ENCODE measurements around the gene NAA16. TPM values are rescaled to one million over a fixed set of nuclear protein-coding genes. Genes with fewer than 3 reads are reported as not detected.

The NAA16 gene
- total RNA-seq, 4 donors from 2014 or later: 15.5 to 33.5 (median 17.1) TPM

GRCh38 chr13:41398494-41399170 is 87.6 kb downstream of the NAA16 start:
- H3K9me3 ChIP-seq: no peaks in the 10 kb centered on the region
- H3K27ac ChIP-seq: no peak overlapping the region
- H3K36me3 ChIP-seq: no peaks in the 10 kb centered on the region
- WGBS, 2 donors (ENCODE audit: low coverage in 1 of 2): 79 to 87% methylated on average over 6 to 7 of the region's 7 CpGs
- no peak for TF ChIP-seq EP300 (IDR thresholded peaks at IDR 0.05)
- TF ChIP-seq CTCF (IDR thresholded peaks at IDR 0.05): no peak
- no peak for TF ChIP-seq POLR2A (IDR thresholded peaks at IDR 0.05)
- no peak for TF ChIP-seq POLR2AphosphoS5 (IDR thresholded peaks at IDR 0.05)
- H3K4me1 ChIP-seq: no peaks in the 10 kb centered on the region
- H3K4me3 ChIP-seq: no peak overlapping the region
- no peak for ATAC-seq
- H3K27me3 ChIP-seq: no peaks in the 10 kb centered on the region

GRCh38 chr13:41401366-41401765 is 90.3 kb downstream of the NAA16 start:
- Histone ChIP-seq H3K36me3 (no peaks in the 10 kb centered on the region), H3K9me3 (no peaks in the 10 kb centered on the region), H3K4me3 (no peak overlapping the region), H3K27ac (no peak overlapping the region), H3K27me3 (no peaks in the 10 kb centered on the region), H3K4me1 (no peaks in the 10 kb centered on the region)
- ATAC-seq: no peak
- TF ChIP-seq CTCF (IDR thresholded peaks at IDR 0.05): no peak
- TF ChIP-seq POLR2A (IDR thresholded peaks at IDR 0.05): no peak
- no peak for TF ChIP-seq POLR2AphosphoS5 (IDR thresholded peaks at IDR 0.05)
- TF ChIP-seq EP300 (IDR thresholded peaks at IDR 0.05): no peak
- 73 to 87% methylated on average over 4 of the region's 4 CpGs for WGBS, 2 donors (ENCODE audit: low coverage in 1 of 2)

- Histone ChIP-seq H3K4me1 (no peaks in the 10 kb centered on the region), H3K27me3 (no peaks in the 10 kb centered on the region), H3K27ac (no peak overlapping the region), H3K36me3 (no peaks in the 10 kb centered on the region), H3K9me3 (no peaks in the 10 kb centered on the region), H3K4me3 (no peak overlapping the region)
- TF ChIP-seq CTCF (IDR thresholded peaks at IDR 0.05): no peak
- no peak for TF ChIP-seq EP300 (IDR thresholded peaks at IDR 0.05)
- no peak for TF ChIP-seq POLR2A (IDR thresholded peaks at IDR 0.05)
- TF ChIP-seq POLR2AphosphoS5 (IDR thresholded peaks at IDR 0.05): no peak
- WGBS, 2 donors (ENCODE audit: low coverage in 1 of 2): 86 to 87% methylated on average over 4 to 5 of the region's 14 CpGs
- ATAC-seq: no peak
Observed at GRCh38 chr13:41402691-41403511, 91.8 kb downstream of the NAA16 start.

GRCh38 chr13:41403983-41404382 is 92.9 kb downstream of the NAA16 start:
- TF ChIP-seq EP300 (IDR thresholded peaks at IDR 0.05) (no peak), POLR2AphosphoS5 (IDR thresholded peaks at IDR 0.05) (no peak), CTCF (IDR thresholded peaks at IDR 0.05) (no peak)
- ATAC-seq: no peak
- Histone ChIP-seq H3K27ac (no peak overlapping the region), H3K9me3 (no peaks in the 10 kb centered on the region), H3K4me3 (no peak overlapping the region), H3K4me1 (no peaks in the 10 kb centered on the region), H3K27me3 (no peaks in the 10 kb centered on the region), H3K36me3 (no peaks in the 10 kb centered on the region)
- 98 to 100% methylated on average over 4 of the region's 4 CpGs for WGBS, 2 donors (ENCODE audit: low coverage in 1 of 2)

- H3K4me1 ChIP-seq: no peaks in the 10 kb centered on the region
- H3K27me3 ChIP-seq: no peaks in the 10 kb centered on the region
- no peak for ATAC-seq
- H3K4me3 ChIP-seq: no peak overlapping the region
- H3K36me3 ChIP-seq: no peaks in the 10 kb centered on the region
- H3K27ac ChIP-seq: no peak overlapping the region
- TF ChIP-seq POLR2AphosphoS5 (IDR thresholded peaks at IDR 0.05) (no peak), EP300 (IDR thresholded peaks at IDR 0.05) (no peak), CTCF (IDR thresholded peaks at IDR 0.05) (no peak), POLR2A (IDR thresholded peaks at IDR 0.05) (no peak)
- H3K9me3 ChIP-seq: no peaks in the 10 kb centered on the region
- WGBS, 2 donors (ENCODE audit: low coverage in 1 of 2): 54 to 56% methylated on average over 2 of the region's 2 CpGs
Observed at GRCh38 chr13:41405367-41405766, 94.3 kb downstream of the NAA16 start.

Data from gastroesophageal sphincter (tissue), 4 donors.